SK-N-SH (cell line): Measurements from ENCODE around the gene NR6A1. TPM values are rescaled to one million over a fixed set of nuclear protein-coding genes. Genes with fewer than 3 reads are reported as not detected.

Experiments used
- CTCF ChIA-PET: fragments of 300-600, 350-600 bp; formaldehyde crosslinking; extraction: SDS; loops from one replicate; lab custom pipeline; 2021; lab: Yijun Ruan, JAX
- POLR2A ChIA-PET: fragments of 350-600 bp; sonication (Branson Sonifier 250); formaldehyde crosslinking; extraction: SDS; loops from one replicate; lab custom pipeline; 2020; ENCODE audit warnings: antibody characterized with exemption, inconsistent platforms; lab: Yijun Ruan, JAX
- DNase-seq: peaks from one replicate; pipeline ENCODE4 v3.0.0; 2012
- H2AFZ ChIP-seq: fragments of 200-600 bp; sonication (generic); 2 replicates; pipeline ENCODE4 v1.8.1; 2016; ENCODE audit warnings: antibody characterized with exemption, mild to moderate bottlenecking, low read depth
- H3F3A ChIP-seq: fragments of 200-600 bp; sonication (generic); replicated peaks from 2 replicates; pipeline ENCODE3; 2016; ENCODE audit warnings: antibody characterized with exemption, mild to moderate bottlenecking; ENCODE audit not compliant: insufficient read depth
- H3K27ac ChIP-seq, 2 experiments: fragments of 200-500 bp in 1 of 2; fragments of 200-600 bp in 1 of 2; sonication (Bioruptor generic) in 1 of 2; sonication (generic), shearing (Covaris generic) in 1 of 2; 2 replicates each; pipeline versions ENCODE4 v1.5.1 to v1.6.1; 2014 to 2016; ENCODE audit warnings: low read depth in 2 of 2, inconsistent platforms in 1 of 2, low read length in 1 of 2, mild to moderate bottlenecking in 1 of 2, mixed read lengths in 1 of 2
- H3K27me3 ChIP-seq: fragments of 200-600 bp; sonication (generic), shearing (Covaris generic); 2 replicates; pipeline ENCODE4 v1.6.1; 2016; ENCODE audit warnings: mixed run types; ENCODE audit not compliant: insufficient read depth
- H3K36me3 ChIP-seq, 2 experiments: fragments of 200-500 bp in 1 of 2; fragments of 200-600 bp in 1 of 2; sonication (Bioruptor generic) in 1 of 2; sonication (generic) in 1 of 2; replicated peaks in 1 of 2; 2 replicates each; pipeline versions ENCODE3 to v1.5.1; 2014 to 2016; ENCODE audit warnings: low read length in 1 of 2, mild to moderate bottlenecking in 1 of 2; ENCODE audit not compliant: insufficient read depth in 2 of 2, control insufficient read depth in 1 of 2
- H3K4me1 ChIP-seq, 2 experiments: fragments of 200-500 bp in 1 of 2; fragments of 200-600 bp in 1 of 2; sonication (Bioruptor generic) in 1 of 2; sonication (generic), shearing (Covaris generic) in 1 of 2; 2 replicates each; pipeline versions ENCODE4 v1.5.1 to v1.6.1; 2014 to 2016; ENCODE audit warnings: low read depth in 1 of 2, low read length in 1 of 2, mixed run types in 1 of 2; ENCODE audit not compliant: insufficient read depth in 2 of 2, control insufficient read depth in 1 of 2
- H3K4me2 ChIP-seq: fragments of 200-600 bp; sonication (generic), shearing (Covaris generic); 2 replicates; pipeline ENCODE4 v1.6.1; 2017; ENCODE audit warnings: mixed run types
- H3K4me3 ChIP-seq, 2 experiments: fragments of 200-500 bp in 1 of 2; fragments of 200-600 bp in 1 of 2; sonication (Bioruptor generic) in 1 of 2; sonication (generic), shearing (Covaris generic) in 1 of 2; 2 replicates each; pipeline versions ENCODE4 v1.5.1 to v1.8.1; 2014 to 2016; ENCODE audit warnings: low read depth in 2 of 2, inconsistent platforms in 1 of 2, low read length in 1 of 2, mild to moderate bottlenecking in 1 of 2, mixed read lengths in 1 of 2, moderate library complexity in 1 of 2
- H3K79me2 ChIP-seq: fragments of 200-600 bp; sonication (generic); 2 replicates; pipeline ENCODE4 v1.8.1; 2017; ENCODE audit warnings: mild to moderate bottlenecking; ENCODE audit not compliant: insufficient read depth
- H3K9ac ChIP-seq: fragments of 200-600 bp; sonication (generic); 2 replicates; pipeline ENCODE4 v1.6.1; 2017; ENCODE audit warnings: mixed run types
- H3K9me2 ChIP-seq: fragments of 200-600 bp; sonication (generic); 2 replicates; pipeline ENCODE4 v1.6.1; 2017; ENCODE audit warnings: mixed run types
- H3K9me3 ChIP-seq: fragments of 200-600 bp; sonication (generic); 2 replicates; pipeline ENCODE4 v1.6.1; 2017; ENCODE audit warnings: mixed run types, mild to moderate bottlenecking, moderate library complexity
- H4K20me1 ChIP-seq: fragments of 200-600 bp; sonication (generic); 2 replicates; pipeline ENCODE4 v1.6.1; 2017; ENCODE audit warnings: mild to moderate bottlenecking, mixed run types; ENCODE audit not compliant: insufficient read depth
- CHD2 ChIP-seq: fragments of 150-350 bp; IDR thresholded peaks from 2 replicates; pipeline ENCODE4 v1.6.1; 2018; ENCODE audit warnings: low read length; ENCODE audit not compliant: partially characterized antibody
- ELF1 ChIP-seq: IDR thresholded peaks from 2 replicates; pipeline ENCODE4 v1.4.0; 2012
- JUND ChIP-seq: IDR thresholded peaks from 2 replicates; pipeline ENCODE4 v1.4.0; 2012
- MXI1 ChIP-seq: IDR thresholded peaks from 2 replicates; pipeline ENCODE4 v1.6.1; 2012; ENCODE audit warnings: mild to moderate bottlenecking, low read depth, low read length, improper control_type of control experiment
- NFIC ChIP-seq: IDR thresholded peaks from 2 replicates; pipeline ENCODE4 v1.4.0; 2012; ENCODE audit warnings: borderline replicate concordance
- NRF1 ChIP-seq: IDR thresholded peaks from 2 replicates; pipeline ENCODE4 v1.6.1; 2012; ENCODE audit warnings: low read depth, mild to moderate bottlenecking, low read length
- RAD21 ChIP-seq: IDR thresholded peaks from 2 replicates; pipeline ENCODE4 v1.6.1; 2012; ENCODE audit warnings: mild to moderate bottlenecking, low read length
- RXRA ChIP-seq: IDR thresholded peaks from 2 replicates; pipeline ENCODE4 v1.4.0; 2012; ENCODE audit warnings: low read depth, mild to moderate bottlenecking, borderline replicate concordance
- SMC3 ChIP-seq: IDR thresholded peaks from 2 replicates; pipeline ENCODE4 v1.6.1; 2012; ENCODE audit warnings: low read depth, low read length, improper control_type of control experiment
- TCF12 ChIP-seq: IDR thresholded peaks from 2 replicates; pipeline ENCODE4 v1.4.0; 2012
- WGBS: methylation state at CpG from one replicate; pipeline ENCODE4 v1.1.6; 2017; ENCODE audit warnings: low lambda C conversion rate; 5-methylcytosine and 5-hydroxymethylcytosine counted together
- polyA plus RNA-seq, 3 experiments: library from polyadenylated mRNA; depleted of rRNA; stranded (reverse); fragments of >200 nt; gene quantifications; 2 replicates each; pipeline ENCODE4 v1.2.3, GENCODE V29; 2012
- TF ChIP-seq, protein P1 (sequence below): fragments of 200-600 bp; sonication (generic); IDR thresholded peaks from 2 replicates; pipeline ENCODE4 v1.6.1; 2017; ENCODE audit warnings: antibody characterized with exemption, mild to moderate bottlenecking, moderate library complexity

Gene NR6A1
- polyA plus RNA-seq, 1 of the 3 experiments (the other 2 are of a cell fraction): 1.2 TPM

DNA sequence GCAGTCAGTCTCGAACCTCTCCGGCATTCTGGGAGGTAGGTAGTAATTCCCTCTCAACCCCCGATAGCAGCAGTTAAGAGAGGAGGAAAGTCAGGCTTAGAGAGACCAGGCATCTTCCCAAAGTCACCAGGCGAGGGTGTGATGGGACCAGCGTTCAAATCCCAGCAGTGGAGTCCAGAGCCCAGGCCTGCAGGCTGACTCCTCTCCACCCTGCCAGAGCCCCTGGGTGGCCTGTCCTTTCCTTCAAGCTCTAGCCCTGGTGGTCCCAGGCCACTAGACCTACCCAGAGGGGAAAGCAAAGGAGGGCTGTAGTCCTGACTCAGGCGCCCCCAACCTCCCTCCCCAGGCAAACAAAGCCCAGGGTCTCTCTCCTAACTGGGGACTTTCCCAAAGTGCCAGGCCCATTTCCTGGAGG is 259.7 kb downstream of the NR6A1 start:
- Histone ChIP-seq H4K20me1 (no peaks in the 10 kb centered on the region), H3K36me3 (no peaks in the 10 kb centered on the region), H3F3A (no peaks in the 10 kb centered on the region), H3K27me3 (no peaks in the 10 kb centered on the region), H2AFZ (no peak overlapping the region)
- ChIA-PET CTCF (interaction anchor here (0.6 to 5.0 kb wide), 12 partner anchors 10 to 101 kb away, joined by 3 to 21 read pairs (median 4); no protein-coding TSS in a partner anchor), POLR2A (no interaction called here)
- 87% methylated on average over 5 of the region's 6 CpGs for WGBS
- DNase-seq: peak; percentile 69
- no peak for TF ChIP-seq CHD2
- peak; percentile 59 for TF ChIP-seq RAD21
- TF ChIP-seq SMC3: peak; percentile 30; the same call in 1 of the 2 replicates
- TF ChIP-seq, all 33 proteins: peak for 2
- H3K9me2 ChIP-seq: no peaks in the 10 kb centered on the region
- no peaks in the 10 kb centered on the region for H3K79me2 ChIP-seq
- no peak overlapping the region for H3K4me2 ChIP-seq
- H3K27ac ChIP-seq: peak overlapping the region in 1 of 2 experiments; percentile 61; a peak in 2 of 4 replicates
- no peaks in the 10 kb centered on the region for H3K9me3 ChIP-seq
- no peak overlapping the region for H3K9ac ChIP-seq
- no peak overlapping the region for H3K4me3 ChIP-seq
- H3K4me1 ChIP-seq: peaks cover 0 to 31% of the 10 kb centered on the region in 2 experiments; a peak in 2 of 4 replicates

DNA sequence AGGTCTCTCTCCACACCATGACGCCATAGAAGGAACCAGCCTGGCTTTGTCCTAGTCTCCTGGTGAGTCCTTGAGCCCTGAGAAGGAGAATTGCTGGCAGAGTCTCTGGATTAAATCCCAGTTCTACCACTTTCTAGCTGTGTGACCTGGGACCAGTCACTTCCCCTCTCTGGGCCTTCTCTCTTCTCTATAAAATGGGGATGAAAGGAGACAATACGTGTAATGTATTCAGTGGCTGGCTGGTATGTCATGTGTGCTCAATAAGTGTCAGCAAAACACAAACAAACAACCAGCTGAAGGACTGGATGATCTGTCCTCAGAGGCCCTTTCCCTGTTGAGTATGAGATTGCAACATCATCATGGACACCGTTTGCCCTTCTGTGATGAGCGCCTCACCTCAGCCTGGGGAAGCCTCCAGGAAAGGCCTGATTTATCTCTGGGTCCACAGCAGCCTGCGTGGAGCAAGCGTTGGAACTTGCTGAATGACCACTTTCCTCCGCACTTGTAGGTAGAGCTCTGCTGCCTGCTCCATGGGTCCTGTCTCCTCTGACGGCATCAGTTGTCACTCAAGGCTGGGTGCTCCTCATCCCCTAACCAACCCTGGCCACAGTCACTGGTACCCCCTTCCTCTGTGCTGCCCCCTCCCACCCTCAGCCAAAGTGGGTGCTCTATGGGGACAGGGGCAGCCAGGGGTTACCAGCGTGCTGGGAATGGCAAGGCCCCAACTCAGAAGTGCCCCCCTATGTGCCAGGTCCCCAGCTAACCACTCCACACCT is 260.3 kb downstream of the NR6A1 start:
- Histone ChIP-seq H3K36me3 (no peaks in the 10 kb centered on the region), H3K4me3 (no peak overlapping the region), H2AFZ (no peak overlapping the region), H3K27ac (no peak overlapping the region), H3K9ac (no peak overlapping the region), H3K9me2 (no peaks in the 10 kb centered on the region), H3F3A (no peaks in the 10 kb centered on the region), H3K4me2 (no peak overlapping the region), H3K4me1 (peaks cover 0 to 31% of the 10 kb centered on the region in 2 experiments; a peak in 2 of 4 replicates), H3K79me2 (no peaks in the 10 kb centered on the region), H3K9me3 (no peaks in the 10 kb centered on the region), H4K20me1 (no peaks in the 10 kb centered on the region), H3K27me3 (0 out of 2 replicates have a peak, but pooled peaks cover 3% of the 10 kb centered on the region)
- POLR2A ChIA-PET: no interaction called here
- CTCF ChIA-PET: interaction anchor here (0.8 to 5.0 kb wide), 7 partner anchors 9 to 101 kb away, joined by 3 to 21 read pairs (median 4); no protein-coding TSS in a partner anchor
- peak; percentile 14 for DNase-seq
- 86% methylated on average over 7 of the region's 9 CpGs for WGBS
- no peak for TF ChIP-seq TCF12
- TF ChIP-seq ELF1: no peak
- TF ChIP-seq SMC3: no peak

DNA sequence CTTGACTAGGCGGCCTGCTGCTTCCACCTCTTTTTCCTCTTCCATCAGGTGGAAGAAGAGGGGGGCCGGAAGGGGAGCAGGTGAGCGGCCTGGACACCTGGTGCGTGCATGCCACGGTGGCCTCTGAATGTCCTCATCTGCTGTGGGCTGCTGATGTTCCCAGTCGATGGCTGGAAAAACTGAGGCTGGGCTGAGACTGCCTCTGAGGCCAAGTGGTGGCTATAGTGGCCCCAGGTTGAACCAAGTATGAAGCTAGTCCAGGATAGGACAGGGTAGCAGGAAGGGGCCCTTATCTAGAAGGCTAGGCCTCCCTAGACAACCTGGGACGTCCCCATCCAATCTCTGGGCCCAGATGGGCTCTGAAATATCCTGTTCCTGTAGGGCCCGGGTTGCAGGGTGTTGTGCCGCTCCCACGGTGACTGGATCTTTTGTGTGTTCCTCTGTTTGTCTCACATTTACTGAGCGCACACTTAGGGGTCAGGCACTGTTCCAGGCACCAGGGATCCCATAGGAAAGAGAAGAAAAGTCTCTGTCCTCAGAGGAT is 263.2 kb downstream of the NR6A1 start:
- H4K20me1 ChIP-seq: no peaks in the 10 kb centered on the region
- ChIA-PET CTCF (interaction anchor here (0.9 to 1.4 kb wide), 3 partner anchors 25 to 204 kb away, joined by 3 read pairs; no protein-coding TSS in a partner anchor), POLR2A (no interaction called here)
- no peaks in the 10 kb centered on the region for H3K9me3 ChIP-seq
- H3K79me2 ChIP-seq: no peaks in the 10 kb centered on the region
- no peak overlapping the region for H3K9ac ChIP-seq
- peak; percentile 15 for DNase-seq
- H3K4me2 ChIP-seq: no peak overlapping the region
- TF ChIP-seq RAD21 (no peak), JUND (no peak), MXI1 (no peak), CHD2 (no peak), NFIC (no peak), RXRA (no peak), NRF1 (no peak)
- TF ChIP-seq, protein P1, sequence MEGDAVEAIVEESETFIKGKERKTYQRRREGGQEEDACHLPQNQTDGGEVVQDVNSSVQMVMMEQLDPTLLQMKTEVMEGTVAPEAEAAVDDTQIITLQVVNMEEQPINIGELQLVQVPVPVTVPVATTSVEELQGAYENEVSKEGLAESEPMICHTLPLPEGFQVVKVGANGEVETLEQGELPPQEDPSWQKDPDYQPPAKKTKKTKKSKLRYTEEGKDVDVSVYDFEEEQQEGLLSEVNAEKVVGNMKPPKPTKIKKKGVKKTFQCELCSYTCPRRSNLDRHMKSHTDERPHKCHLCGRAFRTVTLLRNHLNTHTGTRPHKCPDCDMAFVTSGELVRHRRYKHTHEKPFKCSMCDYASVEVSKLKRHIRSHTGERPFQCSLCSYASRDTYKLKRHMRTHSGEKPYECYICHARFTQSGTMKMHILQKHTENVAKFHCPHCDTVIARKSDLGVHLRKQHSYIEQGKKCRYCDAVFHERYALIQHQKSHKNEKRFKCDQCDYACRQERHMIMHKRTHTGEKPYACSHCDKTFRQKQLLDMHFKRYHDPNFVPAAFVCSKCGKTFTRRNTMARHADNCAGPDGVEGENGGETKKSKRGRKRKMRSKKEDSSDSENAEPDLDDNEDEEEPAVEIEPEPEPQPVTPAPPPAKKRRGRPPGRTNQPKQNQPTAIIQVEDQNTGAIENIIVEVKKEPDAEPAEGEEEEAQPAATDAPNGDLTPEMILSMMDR: no peak
- H3K27ac ChIP-seq: no peak overlapping the region
- 93% methylated on average over 9 of the region's 11 CpGs for WGBS
- peaks cover 0 to 19% of the 10 kb centered on the region in 2 experiments; a peak in 2 of 4 replicates for H3K4me1 ChIP-seq
- H2AFZ ChIP-seq: no peak overlapping the region
- H3K36me3 ChIP-seq: no peaks in the 10 kb centered on the region
- H3F3A ChIP-seq: no peaks in the 10 kb centered on the region
- H3K9me2 ChIP-seq: no peaks in the 10 kb centered on the region
- peaks cover 27% of the 10 kb centered on the region for H3K27me3 ChIP-seq
- H3K4me3 ChIP-seq: no peak overlapping the region
